Activated T-helper 2 cell treated with anti-CD3 and anti-CD28 coated beads, Interferon-gamma antibody, Interleukin-2, Interleukin-4, amounts not matched to agents 10 μg/mL and 5 μg/mL and 100 μg/mL, durations not matched to agents 14 hours and 24 hours and 36 hours (primary cell): ENCODE results near the gene CAMSAP1. TPM values are rescaled to one million over a fixed set of nuclear protein-coding genes. Genes with fewer than 3 reads are reported as not detected.

Source experiments
- DNase-seq: peaks from one replicate; pipeline ENCODE4 v3.0.0; 2021; ENCODE audit warnings: low spot score
- H3K27ac Mint-ChIP-seq: one replicate; pipeline ENCODE4 v1.8.0; 2021; ENCODE audit warnings: mixed read lengths
- H3K27me3 Mint-ChIP-seq: one replicate; pipeline ENCODE4 v1.8.0; 2021; ENCODE audit warnings: low read depth, mixed read lengths
- H3K36me3 Mint-ChIP-seq: one replicate; pipeline ENCODE4 v1.8.0; 2021; ENCODE audit warnings: low read depth, mixed read lengths
- H3K4me1 Mint-ChIP-seq: one replicate; pipeline ENCODE4 v1.8.0; 2021; ENCODE audit warnings: low read depth, mixed read lengths
- H3K4me3 Mint-ChIP-seq: one replicate; pipeline ENCODE4 v1.8.0; 2021; ENCODE audit warnings: low read depth, mild to moderate bottlenecking, moderate library complexity, mixed read lengths
- H3K9me3 Mint-ChIP-seq: one replicate; pipeline ENCODE4 v1.8.0; 2021; ENCODE audit warnings: mixed read lengths
- intact Hi-C: fragments of 100-400 bp; cut with micrococcal nuclease; formaldehyde crosslinking; loops from one replicate; pipeline ENCODE4 v1.15.1; 2023
- total RNA-seq: library from RNA; stranded (reverse); gene quantifications from 2 replicates; pipeline ENCODE4 v1.2.3, GENCODE V29; 2022

Gene CAMSAP1
- total RNA-seq, 1 donor from 2014 or later: 44.2 TPM

- Mint-ChIP-seq H3K4me1 (peaks cover 12% of the 10 kb centered on the region), H3K36me3 (peaks cover 50% of the 10 kb centered on the region), H3K27me3 (no peaks in the 10 kb centered on the region), H3K27ac (no peak overlapping the region), H3K9me3 (no peaks in the 10 kb centered on the region), H3K4me3 (no peak overlapping the region)
- DNase-seq: no peak
- intact Hi-C loops: no loop called here
Measured at GRCh38 chr9:135930446-135931345, 23.4 kb upstream of the CAMSAP1 start.

- peaks cover 50% of the 10 kb centered on the region for H3K36me3 Mint-ChIP-seq
- no peak overlapping the region for H3K4me3 Mint-ChIP-seq
- H3K9me3 Mint-ChIP-seq: no peaks in the 10 kb centered on the region
- H3K4me1 Mint-ChIP-seq: peaks cover 21% of the 10 kb centered on the region
- intact Hi-C loops: loop anchor here (10.0 kb wide), 1 partner anchor 65 kb away; no protein-coding TSS in a partner anchor
- H3K27me3 Mint-ChIP-seq: no peaks in the 10 kb centered on the region
- no peak overlapping the region for H3K27ac Mint-ChIP-seq
- DNase-seq: no peak
Measured at GRCh38 chr9:135929656-135930445, 22.5 kb upstream of the CAMSAP1 start.

GRCh38 chr9:135928731-135929655 lies 21.6 kb upstream of the CAMSAP1 start:
- no peak for DNase-seq
- no peak overlapping the region for H3K27ac Mint-ChIP-seq
- H3K27me3 Mint-ChIP-seq: no peaks in the 10 kb centered on the region
- intact Hi-C loops: loop anchor here (10.0 kb wide), 1 partner anchor 64 kb away; no protein-coding TSS in a partner anchor
- peaks cover 27% of the 10 kb centered on the region for H3K4me1 Mint-ChIP-seq
- peaks cover 51% of the 10 kb centered on the region for H3K36me3 Mint-ChIP-seq
- H3K9me3 Mint-ChIP-seq: no peaks in the 10 kb centered on the region
- no peak overlapping the region for H3K4me3 Mint-ChIP-seq

- peaks cover 27% of the 10 kb centered on the region for H3K4me1 Mint-ChIP-seq
- no peak for DNase-seq
- H3K9me3 Mint-ChIP-seq: no peaks in the 10 kb centered on the region
- intact Hi-C loops: loop anchor here (10.0 kb wide), 1 partner anchor 63 kb away; no protein-coding TSS in a partner anchor
- no peak overlapping the region for H3K4me3 Mint-ChIP-seq
- no peaks in the 10 kb centered on the region for H3K27me3 Mint-ChIP-seq
- peaks cover 45% of the 10 kb centered on the region for H3K36me3 Mint-ChIP-seq
- no peak overlapping the region for H3K27ac Mint-ChIP-seq
Measured at GRCh38 chr9:135928074-135928730, 20.9 kb upstream of the CAMSAP1 start.

- no peaks in the 10 kb centered on the region for H3K27me3 Mint-ChIP-seq
- intact Hi-C loops: loop anchor here (2.0 to 10.0 kb wide), 2 partner anchors 33 to 63 kb away; partner anchors contain the start of gene UBAC1
- DNase-seq: no peak
- no peaks in the 10 kb centered on the region for H3K9me3 Mint-ChIP-seq
- peaks cover 27% of the 10 kb centered on the region for H3K4me1 Mint-ChIP-seq
- no peak overlapping the region for H3K27ac Mint-ChIP-seq
- H3K36me3 Mint-ChIP-seq: peaks cover 39% of the 10 kb centered on the region
- no peak overlapping the region for H3K4me3 Mint-ChIP-seq
Measured at GRCh38 chr9:135927195-135928013, 20.1 kb upstream of the CAMSAP1 start.

- peak; percentile 58 for DNase-seq
- peak overlapping the region; percentile 91 for H3K27ac Mint-ChIP-seq
- intact Hi-C loops: loop anchor here (2.0 to 10.0 kb wide), 2 partner anchors 34 to 62 kb away; partner anchors contain the start of gene UBAC1
- H3K4me3 Mint-ChIP-seq: no peak overlapping the region
- no peaks in the 10 kb centered on the region for H3K9me3 Mint-ChIP-seq
- H3K4me1 Mint-ChIP-seq: peaks cover 27% of the 10 kb centered on the region
- peaks cover 33% of the 10 kb centered on the region for H3K36me3 Mint-ChIP-seq
- H3K27me3 Mint-ChIP-seq: no peaks in the 10 kb centered on the region
Measured at GRCh38 chr9:135926402-135927194, 19.3 kb upstream of the CAMSAP1 start.

GRCh38 chr9:135925496-135926133 lies 18.3 kb upstream of the CAMSAP1 start:
- DNase-seq: peak; percentile 24
- intact Hi-C loops: loop anchor here (1.0 to 10.0 kb wide), 3 partner anchors 18 to 61 kb away; partner anchors contain the start of genes CAMSAP1 and UBAC1

GRCh38 chr9:135924628-135925338 lies 17.4 kb upstream of the CAMSAP1 start:
- Mint-ChIP-seq H3K27ac (peak overlapping the region; percentile 91), H3K36me3 (peaks cover 24% of the 10 kb centered on the region), H3K27me3 (no peaks in the 10 kb centered on the region), H3K9me3 (no peaks in the 10 kb centered on the region), H3K4me3 (no peak overlapping the region), H3K4me1 (peaks cover 27% of the 10 kb centered on the region)
- intact Hi-C loops: loop anchor here (1.0 to 10.0 kb wide), 2 partner anchors 17 to 60 kb away; partner anchors contain the start of gene CAMSAP1
- no peak for DNase-seq

More at GRCh38 chr9:135925496-135926133, 18.3 kb upstream of the CAMSAP1 start:
- H3K36me3 Mint-ChIP-seq: peaks cover 24% of the 10 kb centered on the region
- H3K9me3 Mint-ChIP-seq: no peaks in the 10 kb centered on the region
- peak overlapping the region; percentile 23 for H3K4me3 Mint-ChIP-seq
- H3K27me3 Mint-ChIP-seq: no peaks in the 10 kb centered on the region
- peak overlapping the region; percentile 91 for H3K27ac Mint-ChIP-seq
- H3K4me1 Mint-ChIP-seq: peaks cover 27% of the 10 kb centered on the region

- Mint-ChIP-seq H3K4me1 (peaks cover 27% of the 10 kb centered on the region), H3K9me3 (peaks cover 7% of the 10 kb centered on the region), H3K36me3 (peaks cover 29% of the 10 kb centered on the region), H3K27ac (no peak overlapping the region), H3K27me3 (no peaks in the 10 kb centered on the region), H3K4me3 (no peak overlapping the region)
- intact Hi-C loops: loop anchor here (10.0 kb wide), 1 partner anchor 59 kb away; no protein-coding TSS in a partner anchor
- no peak for DNase-seq
Measured at GRCh38 chr9:135923508-135923907, 16.2 kb upstream of the CAMSAP1 start.
